ENCODE results near the gene GINM1.

GINM1 gene

GRCh38 chr6:149593408-149593807, 27.2 kb downstream of the GINM1 start:
- DNase-seq (ENCODE audit: low spot score), result no peak

GRCh38 chr6:149600508-149600907, 34.3 kb downstream of the GINM1 start:
- DNase-seq (ENCODE audit: low spot score), result no peak

- DNase-seq (ENCODE audit: low spot score), result no peak
These were observed 42.3 kb downstream of the GINM1 start for GRCh38 chr6:149608381-149608982.

- DNase-seq (ENCODE audit: low spot score), result no peak
These were observed 48.2 kb downstream of the GINM1 start for GRCh38 chr6:149614337-149614736.

GRCh38 chr6:149615805-149616204, 49.6 kb downstream of the GINM1 start:
- DNase-seq (ENCODE audit: low spot score), result no peak

- no peak for DNase-seq (ENCODE audit: low spot score)
These were observed 61.5 kb downstream of the GINM1 start for GRCh38 chr6:149627672-149628071.

GRCh38 chr6:149628875-149629510, 62.8 kb downstream of the GINM1 start:
- peak; percentile 15 for DNase-seq (ENCODE audit: low spot score)

- DNase-seq (ENCODE audit: low spot score), result no peak
These were observed 68.1 kb downstream of the GINM1 start for GRCh38 chr6:149634315-149634714.

GRCh38 chr6:149636124-149636523, 69.9 kb downstream of the GINM1 start:
- DNase-seq (ENCODE audit: low spot score), result no peak
